Measurements from ENCODE around the gene CDC26.
"Not testable (repeated sequence)": the region's sequence is repeated elsewhere in the genome, so short reads cannot be mapped to it uniquely, and the experiment has no call there.

Gene CDC26

DNA sequence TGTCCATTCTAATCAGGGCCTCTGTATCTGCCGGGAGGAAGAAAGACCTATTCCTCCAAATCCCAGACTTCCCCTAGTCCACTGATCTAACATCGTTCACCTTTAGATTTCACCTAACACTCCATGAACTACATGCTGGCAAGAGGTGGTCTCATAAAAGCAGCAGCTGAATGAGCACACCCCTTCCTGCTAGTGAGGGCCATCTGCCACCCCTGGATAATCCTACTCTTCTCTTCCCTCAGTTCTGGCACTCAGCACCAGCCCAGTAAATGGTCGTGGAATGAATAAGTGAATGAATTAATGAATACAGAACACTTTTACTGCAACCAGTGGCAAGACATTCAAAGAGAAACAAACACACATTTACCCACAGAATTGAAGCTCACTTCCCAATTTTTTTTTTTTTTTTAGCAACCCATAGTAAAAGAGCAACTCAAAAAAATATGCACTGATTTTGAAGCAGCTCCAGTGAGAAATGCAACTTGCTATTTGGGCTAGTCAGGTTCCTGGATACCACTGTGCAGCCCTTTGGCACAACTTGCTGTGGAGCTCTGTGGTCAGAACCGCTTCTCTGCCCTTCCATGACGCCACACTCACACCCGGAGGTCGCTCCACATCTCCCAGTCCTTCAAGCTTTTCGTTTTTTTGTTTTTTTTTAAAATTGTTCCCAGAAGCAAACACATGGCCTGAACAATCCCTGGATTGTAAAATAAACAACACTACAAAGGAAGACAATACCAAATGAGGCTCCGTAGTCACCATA, 21.6 kb upstream of the CDC26 start:
- in situ Hi-C loops (cut with MboI; ENCODE audit: low sequenced_read_pairs), result no loop called here

GRCh38 chr9:113296247-113296646, 20.9 kb upstream of the CDC26 start:
- in situ Hi-C loops (cut with MboI; ENCODE audit: low sequenced_read_pairs), result not testable (repeated sequence)

- in situ Hi-C loops (cut with MboI; ENCODE audit: low sequenced_read_pairs), result no loop called here
Observed at GRCh38 chr9:113293285-113293878, 18.0 kb upstream of the CDC26 start.

DNA sequence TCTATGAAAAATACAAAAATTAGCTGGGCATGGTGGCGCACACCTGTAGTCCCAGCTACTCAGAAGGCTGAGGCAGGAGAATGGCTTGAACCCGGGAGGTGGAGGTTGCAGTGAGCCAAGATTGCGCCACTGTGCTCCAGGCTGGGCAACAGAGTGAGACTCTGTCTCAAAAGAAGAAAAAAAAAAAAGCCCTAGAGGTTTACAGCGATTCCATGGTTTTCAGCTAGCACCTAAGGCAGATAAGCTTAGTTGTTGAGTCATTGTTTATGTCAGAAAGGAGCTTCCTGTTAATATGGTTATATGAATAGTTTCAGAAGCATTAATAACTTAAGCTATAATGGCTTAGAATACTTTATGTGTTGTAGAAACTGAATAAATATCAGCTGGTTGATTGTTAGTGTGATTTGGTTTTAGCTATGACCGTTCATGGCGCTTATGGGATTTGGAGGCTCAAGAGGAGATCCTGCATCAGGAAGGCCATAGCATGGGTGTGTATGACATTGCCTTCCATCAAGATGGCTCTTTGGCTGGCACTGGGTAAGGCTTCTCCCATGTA, 14.8 kb upstream of the CDC26 start:
- in situ Hi-C loops (cut with MboI; ENCODE audit: low sequenced_read_pairs), result no loop called here

DNA sequence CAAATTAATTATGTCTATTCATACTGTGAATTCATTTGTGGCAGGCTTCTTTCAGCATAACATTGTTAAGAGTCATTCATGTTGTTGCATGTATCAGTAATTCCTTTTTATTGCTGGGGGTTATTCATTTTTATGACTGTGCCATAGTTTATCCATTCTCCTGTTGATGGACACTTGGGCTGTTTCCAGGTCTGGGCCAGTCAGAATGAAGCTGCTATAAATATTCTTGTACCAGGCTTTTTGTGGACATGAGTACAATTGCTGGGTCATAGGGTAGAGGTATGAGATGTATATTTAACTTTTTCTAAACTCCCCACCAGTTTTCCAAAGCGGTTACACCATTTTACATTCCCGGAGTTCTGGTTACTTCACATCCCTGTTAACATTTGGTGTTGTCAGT, 13.7 kb upstream of the CDC26 start:
- in situ Hi-C loops (cut with MboI; ENCODE audit: low sequenced_read_pairs), result no loop called here

DNA sequence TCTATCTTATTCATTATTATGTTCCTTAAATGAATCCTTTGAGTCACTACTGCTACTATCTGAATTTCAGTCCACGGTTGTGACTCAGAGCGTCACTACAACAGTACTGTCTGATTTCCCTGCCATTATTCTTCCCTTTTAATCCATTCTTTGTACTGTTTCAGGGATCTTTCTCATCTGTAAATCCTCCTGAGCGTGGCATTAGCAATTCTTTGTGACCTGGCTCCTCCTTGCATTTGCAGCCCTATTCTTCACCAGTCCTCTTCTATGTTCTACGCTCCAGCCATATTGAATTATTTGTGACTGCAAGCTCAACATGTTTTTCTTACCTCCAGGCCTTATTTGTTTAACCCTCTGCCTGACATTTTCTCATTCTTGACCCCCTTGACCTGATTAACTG, 6.0 kb upstream of the CDC26 start:
- in situ Hi-C loops (cut with MboI; ENCODE audit: low sequenced_read_pairs), result no loop called here

DNA sequence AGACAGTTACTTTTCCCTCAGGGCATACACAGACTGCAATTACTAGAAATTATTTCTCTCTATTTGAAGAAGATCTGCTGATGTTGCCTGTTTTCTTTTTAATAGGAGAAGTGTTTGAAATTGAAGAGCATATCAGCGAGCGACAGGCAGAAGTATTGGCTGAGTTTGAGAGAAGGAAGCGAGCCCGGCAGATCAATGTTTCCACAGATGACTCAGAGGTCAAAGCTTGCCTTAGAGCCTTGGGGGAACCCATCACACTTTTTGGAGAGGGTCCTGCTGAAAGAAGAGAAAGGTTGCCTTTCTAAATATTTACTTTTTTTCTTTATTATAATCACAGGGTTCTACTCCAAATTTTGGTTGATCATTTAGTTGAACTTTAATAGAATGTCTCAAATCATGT, 3.5 kb upstream of the CDC26 start:
- in situ Hi-C loops (cut with MboI; ENCODE audit: low sequenced_read_pairs), result no loop called here

DNA sequence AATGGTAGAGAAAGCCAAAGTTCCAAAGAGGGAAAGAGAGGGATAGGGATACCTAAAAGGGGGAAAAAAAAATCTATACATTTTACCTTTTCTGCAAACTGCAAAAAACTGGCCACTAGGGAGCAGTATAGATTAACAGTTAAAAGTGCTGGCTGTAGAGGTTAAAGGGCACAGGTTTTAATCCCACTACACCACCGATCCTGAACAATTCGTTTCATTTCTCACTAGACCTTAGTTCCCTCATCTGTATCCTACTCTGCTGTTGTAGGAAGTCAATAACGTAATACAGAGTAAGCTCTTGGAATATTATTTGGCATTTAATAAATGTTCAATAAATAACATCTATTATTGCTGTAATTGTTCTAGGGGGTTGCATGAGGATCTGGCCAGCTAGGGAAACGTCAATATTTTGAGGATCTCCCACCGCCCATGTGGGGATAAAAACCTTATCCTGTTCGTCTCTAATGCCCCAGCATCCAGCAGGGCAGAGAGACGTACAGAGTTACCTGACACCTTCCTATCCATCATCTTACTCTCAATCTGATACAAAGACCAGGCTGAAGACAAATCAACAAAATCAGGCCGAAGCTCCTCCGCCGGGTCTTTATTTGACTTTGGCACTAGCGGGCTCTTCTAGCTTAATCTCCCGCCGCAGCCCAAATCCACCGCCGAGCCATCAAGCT, 757 bp downstream of the CDC26 start:
- in situ Hi-C loops (cut with MboI; ENCODE audit: low sequenced_read_pairs), result no loop called here

DNA sequence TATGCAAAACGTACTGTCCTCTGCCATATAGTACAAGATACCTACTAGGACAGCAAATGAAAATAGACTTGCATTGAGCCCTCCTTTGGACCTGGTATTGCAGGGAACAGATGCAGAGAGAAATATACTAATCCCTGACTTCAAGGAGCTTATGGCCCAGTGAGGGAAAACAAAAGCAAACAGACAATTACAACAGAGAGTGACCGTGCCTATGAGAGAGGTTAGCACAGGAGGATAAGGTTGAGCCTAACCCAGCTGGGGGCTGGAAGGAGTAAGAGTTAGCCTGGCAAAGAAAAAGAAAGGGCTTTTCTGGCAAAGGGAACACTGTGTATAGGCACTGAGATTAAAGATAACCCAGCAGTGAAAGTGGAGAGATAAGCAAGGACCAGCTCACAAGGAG, 5.5 kb downstream of the CDC26 start:
- in situ Hi-C loops (cut with MboI; ENCODE audit: low sequenced_read_pairs), result no loop called here

DNA sequence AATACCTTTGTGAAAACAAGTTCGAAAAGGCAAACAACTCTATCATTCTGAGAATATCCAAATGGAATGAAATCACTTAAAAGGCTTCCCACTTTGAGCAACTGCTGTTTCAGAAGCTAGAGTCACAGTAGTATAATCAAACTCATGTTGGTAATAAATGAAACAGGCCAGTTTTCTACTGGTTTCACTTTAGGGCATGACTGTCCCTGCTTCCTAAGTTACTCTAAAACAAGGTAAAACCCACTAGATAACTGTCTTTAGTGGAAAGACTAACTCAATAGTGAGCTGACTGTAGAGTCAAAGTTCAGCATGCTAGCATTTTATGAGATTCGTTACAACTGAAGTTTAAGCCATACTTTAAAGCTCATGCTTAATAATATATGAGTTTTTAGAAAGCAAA, 6.0 kb downstream of the CDC26 start:
- in situ Hi-C loops (cut with MboI; ENCODE audit: low sequenced_read_pairs), result no loop called here

GRCh38 chr9:113267911-113268566, 7.3 kb downstream of the CDC26 start:
- in situ Hi-C loops (cut with MboI; ENCODE audit: low sequenced_read_pairs), result no loop called here

GRCh38 chr9:113266174-113266573, 9.2 kb downstream of the CDC26 start:
- in situ Hi-C loops (cut with MboI; ENCODE audit: low sequenced_read_pairs), result no loop called here

DNA sequence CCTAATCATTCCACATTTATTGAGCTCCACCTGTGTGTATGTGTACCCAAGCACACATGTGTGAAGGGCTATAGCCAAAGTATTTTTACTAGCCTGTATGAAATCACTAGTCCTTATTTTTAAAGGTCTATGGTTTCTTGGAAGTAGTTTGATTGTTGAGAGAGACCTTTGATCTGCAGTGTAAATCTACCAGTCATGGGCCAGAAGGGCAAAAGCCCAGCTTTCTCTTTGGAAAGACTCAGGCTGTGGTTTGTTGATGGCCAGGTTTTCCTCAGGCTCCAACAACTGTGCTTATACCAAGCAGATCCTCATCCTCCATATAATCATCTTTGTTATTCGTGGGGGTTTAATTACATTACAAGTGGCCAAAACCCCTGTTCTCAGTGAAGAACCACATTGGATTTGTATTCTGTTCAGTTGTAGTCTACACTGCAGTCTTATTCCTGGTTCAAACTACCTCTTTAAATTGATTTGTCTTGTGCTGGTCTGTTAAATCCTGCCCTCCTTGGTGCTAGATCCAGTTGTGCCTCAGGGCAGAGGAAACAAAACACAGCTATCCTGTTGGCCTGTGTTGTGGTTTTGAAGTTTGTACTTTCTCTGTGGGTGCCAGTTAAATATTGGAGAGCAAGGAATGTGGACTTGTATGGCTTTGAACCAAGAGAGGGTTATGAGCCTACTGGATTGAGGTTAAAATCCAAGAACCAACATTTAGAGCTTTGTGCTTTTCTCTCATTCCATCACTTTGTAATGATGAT, 13.3 kb downstream of the CDC26 start:
- in situ Hi-C loops (cut with MboI; ENCODE audit: low sequenced_read_pairs), result no loop called here

GRCh38 chr9:113258282-113258681, 17.1 kb downstream of the CDC26 start:
- in situ Hi-C loops (cut with MboI; ENCODE audit: low sequenced_read_pairs), result no loop called here

GRCh38 chr9:113257863-113258262, 17.5 kb downstream of the CDC26 start:
- in situ Hi-C loops (cut with MboI; ENCODE audit: low sequenced_read_pairs), result no loop called here

- in situ Hi-C loops (cut with MboI; ENCODE audit: low sequenced_read_pairs), result no loop called here
Observed at GRCh38 chr9:113255438-113255837, 19.9 kb downstream of the CDC26 start.

DNA sequence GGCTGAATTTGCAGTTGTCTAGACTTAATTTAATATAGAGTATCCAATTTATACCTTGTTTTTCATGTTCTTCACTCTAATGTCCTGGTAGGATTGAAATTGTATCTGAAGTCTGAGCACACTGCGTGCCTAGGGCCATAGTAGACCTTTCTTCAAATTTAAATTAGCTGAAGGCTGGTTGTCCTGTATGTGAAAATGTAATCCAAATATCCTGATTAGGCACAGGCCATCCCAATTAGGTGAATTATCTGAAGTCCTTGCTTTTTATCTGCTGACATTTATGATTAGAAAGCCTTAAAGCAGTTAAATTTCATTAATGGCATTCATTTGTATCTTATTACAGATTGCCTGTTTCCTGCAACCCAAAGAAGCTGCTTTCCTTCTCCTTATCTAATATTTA, 20.4 kb downstream of the CDC26 start:
- in situ Hi-C loops (cut with MboI; ENCODE audit: low sequenced_read_pairs), result no loop called here

GRCh38 chr9:113250807-113251206, 24.6 kb downstream of the CDC26 start:
- in situ Hi-C loops (cut with MboI; ENCODE audit: low sequenced_read_pairs), result no loop called here

GRCh38 chr9:113249661-113250060, 25.7 kb downstream of the CDC26 start:
- in situ Hi-C loops (cut with MboI; ENCODE audit: low sequenced_read_pairs), result not testable (repeated sequence)

GRCh38 chr9:113247640-113248039, 27.7 kb downstream of the CDC26 start:
- in situ Hi-C loops (cut with MboI; ENCODE audit: low sequenced_read_pairs), result no loop called here

DNA sequence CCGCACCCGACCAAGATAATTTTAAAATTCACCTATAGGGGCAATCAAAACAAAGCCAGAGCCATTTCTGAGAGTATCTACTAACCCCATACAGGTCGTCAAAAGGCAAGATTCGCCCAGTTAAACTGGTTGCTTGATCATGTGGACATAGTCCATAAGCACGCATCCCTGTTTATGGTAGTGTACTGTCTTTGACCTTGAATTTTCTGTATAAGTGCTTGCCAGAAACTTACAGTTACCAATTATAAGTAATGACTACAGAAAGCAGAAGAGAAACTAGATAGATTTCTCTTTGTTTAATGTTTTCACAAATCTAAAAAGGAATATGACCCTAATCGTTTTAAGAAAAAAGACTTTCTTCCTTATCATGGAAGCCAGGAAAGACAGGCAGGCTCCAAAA, 28.4 kb downstream of the CDC26 start:
- in situ Hi-C loops (cut with MboI; ENCODE audit: low sequenced_read_pairs), result no loop called here

All from HL-60/S4 (cell line).